ENCODE data around the gene CDKN1C.

CDKN1C gene

DNA sequence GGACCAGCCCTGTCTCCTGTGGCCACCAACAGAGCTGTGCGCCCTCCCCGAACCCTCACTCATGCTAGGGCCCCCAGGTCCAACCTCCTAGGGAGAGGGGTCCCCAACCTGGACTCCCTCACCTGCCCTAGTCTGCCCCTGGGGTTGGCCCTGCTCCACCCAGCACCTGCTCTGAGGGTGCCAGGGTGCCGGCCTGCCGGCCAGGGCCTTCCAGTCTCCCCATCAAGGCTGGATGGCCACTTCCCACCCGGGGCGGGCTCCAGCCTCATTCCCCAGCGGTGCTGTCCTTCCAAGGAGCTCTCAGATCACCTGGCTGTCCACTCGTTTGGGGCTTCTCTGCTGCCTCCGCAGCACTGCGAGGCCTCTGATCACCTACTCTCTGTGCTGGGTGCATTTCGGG lies 39.1 kb downstream of the CDKN1C start:
- DNase-seq (ENCODE audit: low spot score), result no peak

DNA sequence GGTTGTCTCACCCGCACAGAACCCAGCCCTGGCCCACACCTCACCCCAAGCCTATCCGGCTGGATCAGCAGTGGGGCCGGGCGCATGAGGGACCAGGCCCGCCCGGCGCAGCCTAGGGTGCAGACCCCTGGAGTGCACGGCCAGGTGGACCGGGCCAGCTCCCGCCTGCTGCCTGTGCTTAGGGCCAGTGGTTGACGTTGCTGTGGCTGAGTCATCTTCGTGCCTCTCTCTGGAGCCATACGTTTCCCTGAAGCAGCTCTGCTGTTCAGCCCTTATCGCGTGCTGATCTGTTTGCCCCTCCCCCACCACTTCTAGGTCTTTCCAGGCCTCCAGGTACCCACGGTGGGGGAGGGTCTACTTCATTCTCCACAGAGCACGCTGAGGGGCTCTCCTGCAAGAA lies 39.5 kb downstream of the CDKN1C start:
- DNase-seq (ENCODE audit: low spot score), result no peak

- DNase-seq (ENCODE audit: low spot score), result no peak
Measured at GRCh38 chr11:2844996-2845395, 40.6 kb downstream of the CDKN1C start.

GRCh38 chr11:2844116-2844842 lies 41.3 kb downstream of the CDKN1C start:
- DNase-seq (ENCODE audit: low spot score), result no peak

DNA sequence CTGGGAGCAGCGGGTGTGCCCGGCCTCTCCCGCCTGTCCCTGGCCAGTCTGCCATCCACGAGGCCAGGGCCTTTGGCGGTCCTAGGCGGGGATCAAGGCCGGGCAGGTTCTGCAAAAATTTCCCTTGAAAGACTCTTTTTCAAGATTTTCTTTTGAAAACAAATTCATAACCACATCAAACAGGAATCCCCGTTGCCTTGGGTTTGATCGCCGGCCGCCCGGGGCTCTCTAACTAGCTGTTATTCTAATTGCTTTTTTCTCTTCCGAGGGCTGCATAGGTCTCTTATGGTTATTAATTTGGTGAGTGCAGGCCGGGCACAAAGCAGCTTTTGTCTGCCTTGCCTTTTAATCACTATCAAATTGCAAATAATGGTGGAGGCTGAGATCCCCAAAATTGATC lies 42.0 kb downstream of the CDKN1C start:
- DNase-seq (ENCODE audit: low spot score), result no peak

DNA sequence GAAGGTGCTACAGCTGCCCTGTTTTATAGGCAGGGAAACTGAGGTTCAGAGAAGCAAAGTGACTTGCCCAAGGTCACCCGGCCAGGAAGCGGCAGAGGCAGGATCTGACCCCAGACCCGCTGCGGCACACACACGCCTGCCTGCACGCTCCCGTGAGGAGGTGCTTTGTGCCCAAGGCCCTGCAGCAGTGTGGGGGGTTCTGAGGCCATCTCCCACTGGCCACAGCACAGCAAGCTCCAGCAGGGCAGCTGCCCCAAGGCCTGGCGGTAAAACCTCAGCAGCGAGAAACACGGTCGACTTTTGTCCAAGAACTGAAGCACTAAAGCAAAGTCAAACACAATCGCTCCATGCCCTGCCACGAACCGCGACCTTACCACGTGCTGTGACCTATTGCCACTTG lies 42.7 kb downstream of the CDKN1C start:
- no peak for DNase-seq (ENCODE audit: low spot score)

DNA sequence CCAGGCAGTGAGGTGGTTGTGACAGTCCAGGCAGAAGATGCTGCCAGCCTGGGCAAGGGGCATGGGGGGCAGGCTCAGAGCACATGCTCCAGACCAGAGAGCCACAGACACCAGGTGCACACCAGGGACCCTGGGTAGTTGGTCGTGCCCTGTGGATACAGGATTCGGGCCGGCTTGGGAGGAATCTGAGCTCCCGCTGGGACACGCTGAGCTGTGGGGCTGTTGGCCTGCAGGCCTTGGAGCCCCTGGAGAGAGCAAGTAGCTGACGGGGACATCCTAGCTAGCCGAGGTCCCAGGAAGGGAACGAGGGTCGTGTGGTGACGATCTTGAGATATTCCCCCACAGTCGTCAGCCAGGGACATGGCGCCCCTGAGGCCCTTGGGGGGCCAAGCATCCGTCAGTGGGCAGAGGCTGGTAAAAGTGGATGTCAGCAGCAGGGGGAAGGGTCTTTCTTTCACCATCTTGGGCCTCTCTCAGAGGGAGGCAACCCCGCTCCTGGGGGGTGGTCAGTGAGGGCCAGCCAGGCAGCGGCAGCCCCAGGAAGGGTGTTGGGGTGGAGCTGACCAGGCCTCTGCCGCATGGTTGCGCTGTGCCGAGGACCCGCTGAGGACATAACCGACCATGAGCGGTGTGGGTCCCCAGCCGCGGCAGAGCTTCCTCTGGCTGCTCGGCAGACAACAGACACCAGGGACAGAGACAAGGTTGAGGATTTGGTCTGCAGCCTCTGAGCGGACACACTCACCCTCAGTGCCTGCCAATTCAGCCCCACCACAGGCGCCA lies 44.0 kb downstream of the CDKN1C start:
- no peak for DNase-seq (ENCODE audit: low spot score)

DNA sequence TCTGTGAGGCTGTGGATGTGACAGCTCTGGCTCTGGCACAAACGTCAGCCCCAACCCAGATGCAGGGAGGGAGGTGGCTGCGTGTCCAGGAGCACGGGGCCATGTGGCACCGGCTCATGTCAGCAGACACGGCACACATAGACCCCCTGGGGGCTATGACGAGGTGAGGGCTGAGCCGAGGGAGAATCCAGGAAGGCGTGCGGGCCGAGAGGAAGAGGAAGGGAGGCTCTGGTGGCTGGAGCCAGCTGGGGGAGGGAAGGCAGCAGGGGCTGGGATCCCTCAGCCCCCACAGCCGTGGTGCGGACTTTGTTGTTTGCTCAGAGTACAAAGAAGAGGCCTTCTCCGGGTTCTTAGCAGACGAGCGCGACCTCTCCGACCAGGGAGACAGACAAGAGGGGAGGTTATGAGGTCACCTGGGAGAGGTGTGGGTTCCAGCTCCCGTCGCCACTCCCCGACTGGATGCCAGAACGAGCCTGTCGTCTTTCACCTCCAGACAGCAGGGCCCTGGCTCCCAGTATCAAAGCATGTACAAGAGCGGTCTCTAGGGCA lies 46.1 kb downstream of the CDKN1C start:
- DNase-seq (ENCODE audit: low spot score), result no peak

- no peak for DNase-seq (ENCODE audit: low spot score)
Measured at GRCh38 chr11:2838676-2839294, 46.8 kb downstream of the CDKN1C start.

- no peak for DNase-seq (ENCODE audit: low spot score)
Measured at GRCh38 chr11:2838091-2838490, 47.5 kb downstream of the CDKN1C start.

DNA sequence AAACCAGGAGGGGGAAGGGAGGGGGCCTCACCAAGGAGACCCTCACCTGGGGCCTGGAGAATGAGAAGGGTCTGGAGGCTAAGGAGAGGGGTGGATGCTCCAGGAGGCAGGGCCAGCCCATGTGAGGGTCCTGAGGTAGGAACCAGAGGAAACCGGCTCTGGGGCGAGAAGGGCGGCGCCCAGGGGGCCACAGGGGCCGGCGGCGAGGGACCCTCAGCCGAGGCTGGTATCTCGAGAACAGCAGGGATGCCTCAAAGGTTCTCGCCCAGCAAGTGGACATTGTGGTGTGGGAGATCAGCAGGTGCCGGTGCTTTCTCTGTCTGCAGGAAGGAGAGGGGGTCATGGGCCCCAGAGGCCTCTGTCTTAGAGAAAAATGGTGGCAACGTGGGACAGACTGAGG lies 47.9 kb downstream of the CDKN1C start:
- DNase-seq (ENCODE audit: low spot score), result no peak

- DNase-seq (ENCODE audit: low spot score), result peak; percentile 82
Measured at GRCh38 chr11:2837096-2837601, 48.4 kb downstream of the CDKN1C start.

DNA sequence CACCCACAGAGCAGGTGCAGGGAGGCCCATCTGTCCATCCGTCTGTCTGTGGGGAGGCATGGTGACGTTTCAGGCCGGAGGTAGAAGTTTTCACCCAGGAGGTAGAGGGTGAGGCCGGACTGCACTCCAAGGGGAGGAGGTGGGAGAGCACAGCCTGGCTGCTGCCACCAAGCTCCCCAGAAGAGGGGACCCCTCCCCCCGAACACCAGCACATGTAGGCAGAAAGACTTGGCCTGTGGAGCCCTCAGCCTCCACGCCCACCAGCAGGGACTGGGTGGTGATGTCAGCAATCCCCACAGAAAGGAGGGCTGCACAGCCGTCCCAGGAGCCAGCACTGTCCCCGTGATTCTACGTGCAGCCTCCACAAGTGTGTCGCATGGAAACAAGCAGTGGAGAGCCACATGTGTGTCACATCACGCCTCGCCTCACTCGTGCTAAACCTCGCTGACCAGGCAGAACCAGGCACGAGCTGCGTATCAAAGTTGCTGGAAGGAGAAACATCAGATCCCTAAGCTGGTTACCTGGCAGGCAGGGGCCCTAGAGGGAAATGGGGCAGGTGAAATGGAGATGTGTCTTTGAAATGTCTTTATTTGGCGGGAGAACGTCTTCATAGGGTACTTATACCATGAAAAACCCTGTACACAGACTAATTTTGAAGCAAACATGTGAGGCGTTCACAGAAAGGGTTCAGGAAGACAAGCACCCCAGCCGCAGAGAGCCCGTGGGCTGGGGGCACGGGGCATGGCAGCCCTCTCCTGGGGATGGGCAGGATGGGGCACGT lies 49.1 kb downstream of the CDKN1C start:
- DNase-seq (ENCODE audit: low spot score), result no peak

DNA sequence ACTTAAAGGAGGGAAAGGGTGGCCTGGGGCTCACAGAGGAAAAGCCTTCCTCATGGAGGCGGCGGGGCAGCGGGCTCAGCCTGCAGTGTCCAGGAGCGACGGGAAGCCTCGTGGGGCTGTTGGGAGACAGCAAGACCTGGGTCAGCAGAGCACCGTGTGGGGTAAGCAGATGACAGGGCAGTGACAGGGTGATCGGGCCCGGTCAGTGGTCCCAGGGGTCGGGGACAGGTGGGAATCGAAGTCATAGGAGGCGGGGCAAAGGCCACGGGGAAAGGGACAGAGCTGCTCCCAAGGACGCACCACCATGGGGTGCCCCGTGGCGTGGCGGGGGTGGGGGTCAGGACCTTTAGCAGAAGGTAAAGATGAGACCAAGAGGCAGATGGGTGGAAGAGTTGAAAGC lies 49.8 kb downstream of the CDKN1C start:
- no peak for DNase-seq (ENCODE audit: low spot score)

- no peak for DNase-seq (ENCODE audit: low spot score)
Measured at GRCh38 chr11:2835296-2835695, 50.3 kb downstream of the CDKN1C start.

DNA sequence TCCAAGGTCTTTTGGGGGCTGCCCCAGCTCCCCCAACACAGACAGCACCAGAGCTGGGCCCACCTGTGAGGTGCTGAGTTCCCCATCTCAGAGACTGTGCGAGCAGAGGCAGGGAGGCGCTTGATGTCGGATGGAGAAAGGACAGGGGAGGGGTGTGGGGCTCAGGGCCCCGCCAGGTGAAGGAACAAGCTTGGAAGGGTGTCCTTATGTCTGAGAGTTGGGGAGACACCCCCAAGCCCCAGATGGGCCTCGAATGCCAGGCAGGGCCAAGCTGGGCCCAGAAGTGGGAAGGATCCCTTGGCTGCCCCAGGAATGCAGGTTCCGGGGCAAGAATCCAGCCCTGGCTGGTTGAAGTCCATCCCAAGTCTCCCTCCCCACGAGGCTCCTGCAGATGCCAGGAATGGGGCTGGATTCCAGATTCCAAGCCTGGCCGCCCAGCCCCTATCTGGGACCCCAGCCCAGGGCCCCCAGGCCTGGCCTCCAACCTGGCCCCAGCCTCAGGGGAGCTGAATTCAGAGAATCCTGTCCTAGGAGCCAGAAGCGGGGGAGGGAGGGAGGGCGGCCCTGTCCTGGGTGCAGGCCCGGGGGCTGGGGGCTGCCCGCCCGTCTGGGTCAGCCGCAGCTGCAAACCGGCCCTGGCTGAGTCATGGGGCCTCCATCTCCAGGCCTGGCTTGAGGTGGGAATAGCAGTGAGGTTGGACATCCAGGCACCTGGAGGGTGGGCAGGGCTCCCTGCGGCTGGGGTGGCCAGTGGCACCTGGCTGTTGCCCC lies 50.9 kb downstream of the CDKN1C start:
- no peak for DNase-seq (ENCODE audit: low spot score)

DNA sequence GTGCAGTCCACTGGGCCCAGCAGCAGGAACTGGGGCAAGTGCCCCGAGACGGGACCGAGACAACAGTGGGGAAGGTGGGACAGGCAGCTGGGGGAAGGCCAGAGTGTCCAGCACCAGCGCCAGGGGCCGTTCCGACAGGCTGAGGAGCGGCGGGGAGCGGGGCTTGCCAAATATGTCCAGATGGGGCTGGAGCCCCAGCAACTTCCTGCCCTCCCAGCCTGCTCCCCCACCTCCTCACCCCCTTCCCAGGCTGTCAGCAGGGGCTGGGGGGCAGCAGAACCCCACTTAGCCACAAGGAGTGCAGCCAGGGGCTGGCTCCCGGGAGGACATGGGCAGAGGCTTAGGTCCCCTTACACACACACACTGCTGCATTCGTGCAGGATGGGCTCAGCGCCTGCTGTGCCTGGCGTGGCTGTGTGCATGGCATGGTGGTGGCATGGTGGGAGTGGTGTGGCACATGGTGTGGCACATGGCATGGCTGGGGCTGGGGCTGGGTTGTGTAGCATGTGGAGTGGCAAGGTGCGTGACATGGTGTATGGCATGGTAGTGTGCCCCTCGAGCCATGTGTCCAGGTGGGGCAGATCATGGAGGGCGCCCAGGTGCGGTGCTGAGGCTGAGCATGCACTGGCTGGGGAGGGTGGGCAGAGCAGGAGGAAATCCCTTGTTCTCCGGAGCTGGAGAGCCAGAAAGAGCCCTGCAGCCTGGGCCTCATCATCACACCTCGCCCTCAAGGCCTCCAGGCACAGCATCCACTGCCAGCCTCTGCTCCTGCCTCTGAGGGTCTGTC lies 51.7 kb downstream of the CDKN1C start:
- no peak for DNase-seq (ENCODE audit: low spot score)

Measured in GM03348 (cell line).